ENCODE data around the gene SBK2.

DNA sequence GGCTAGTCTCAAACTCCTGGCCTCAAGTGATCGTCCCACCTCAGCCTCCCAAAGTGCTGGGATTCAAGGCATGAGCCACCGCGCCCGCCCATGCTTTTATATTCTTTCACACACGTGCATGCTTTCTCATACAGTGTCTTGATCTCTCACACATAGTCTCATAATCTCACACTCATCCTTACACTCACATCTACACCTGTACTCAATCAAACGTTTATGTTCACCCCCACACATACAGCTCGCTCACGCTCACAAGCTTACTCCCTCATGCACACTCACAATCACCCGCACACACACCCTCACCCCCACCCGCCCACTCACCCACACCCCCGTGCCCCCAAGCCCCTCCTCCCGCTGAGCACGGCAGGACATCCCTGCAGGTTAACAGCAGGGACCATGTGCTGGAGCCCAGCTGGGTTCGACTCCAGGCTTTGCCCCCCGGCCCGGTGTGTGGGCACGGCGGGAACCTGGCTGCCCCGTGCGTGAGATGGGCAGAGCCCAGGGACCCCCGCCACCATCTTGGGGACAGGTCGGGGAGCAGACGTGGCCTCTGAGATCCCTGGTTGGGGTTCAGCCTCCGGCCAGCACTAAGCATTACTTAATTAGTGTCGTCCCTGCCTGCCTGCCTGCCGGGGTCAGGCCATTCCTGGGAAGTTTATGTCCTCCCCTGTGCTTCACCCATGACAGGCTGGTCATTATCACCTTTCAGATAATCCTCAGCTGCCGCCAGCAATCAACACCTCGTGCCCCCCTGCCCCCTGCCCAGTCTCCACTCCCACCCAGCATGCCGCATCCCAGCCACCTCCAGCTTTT is 11.4 kb downstream of the SBK2 start:
- TF ChIP-seq EHMT2 (IDR thresholded peaks at IDR 0.05) (no peak), ZFP36 (IDR thresholded peaks at IDR 0.05; ENCODE audit: low read depth, low read length, partially characterized antibody) (no peak), RNF2 (IDR thresholded peaks at IDR 0.05) (no peak), POLR2A (conservative IDR thresholded peaks at IDR 0.05) (no peak), HMG20B (CRISPR knock-in tag; IDR thresholded peaks at IDR 0.05) (no peak), EZH2 (IDR thresholded peaks at IDR 0.05; ENCODE audit: borderline replicate concordance, low read depth, low read length) (no peak), NFRKB (IDR thresholded peaks at IDR 0.05; ENCODE audit: low read depth) (no peak), NR3C1 (CRISPR knock-in tag; IDR thresholded peaks at IDR 0.05) (no peak), BRCA1 (IDR thresholded peaks at IDR 0.05) (no peak), BRCA1 (CRISPR knock-in tag; IDR thresholded peaks at IDR 0.05) (no peak)
- TF ChIP-seq, protein P1, sequence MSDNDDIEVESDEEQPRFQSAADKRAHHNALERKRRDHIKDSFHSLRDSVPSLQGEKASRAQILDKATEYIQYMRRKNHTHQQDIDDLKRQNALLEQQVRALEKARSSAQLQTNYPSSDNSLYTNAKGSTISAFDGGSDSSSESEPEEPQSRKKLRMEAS (CRISPR knock-in tag; IDR thresholded peaks at IDR 0.05): no peak
- TF ChIP-seq, protein P2, sequence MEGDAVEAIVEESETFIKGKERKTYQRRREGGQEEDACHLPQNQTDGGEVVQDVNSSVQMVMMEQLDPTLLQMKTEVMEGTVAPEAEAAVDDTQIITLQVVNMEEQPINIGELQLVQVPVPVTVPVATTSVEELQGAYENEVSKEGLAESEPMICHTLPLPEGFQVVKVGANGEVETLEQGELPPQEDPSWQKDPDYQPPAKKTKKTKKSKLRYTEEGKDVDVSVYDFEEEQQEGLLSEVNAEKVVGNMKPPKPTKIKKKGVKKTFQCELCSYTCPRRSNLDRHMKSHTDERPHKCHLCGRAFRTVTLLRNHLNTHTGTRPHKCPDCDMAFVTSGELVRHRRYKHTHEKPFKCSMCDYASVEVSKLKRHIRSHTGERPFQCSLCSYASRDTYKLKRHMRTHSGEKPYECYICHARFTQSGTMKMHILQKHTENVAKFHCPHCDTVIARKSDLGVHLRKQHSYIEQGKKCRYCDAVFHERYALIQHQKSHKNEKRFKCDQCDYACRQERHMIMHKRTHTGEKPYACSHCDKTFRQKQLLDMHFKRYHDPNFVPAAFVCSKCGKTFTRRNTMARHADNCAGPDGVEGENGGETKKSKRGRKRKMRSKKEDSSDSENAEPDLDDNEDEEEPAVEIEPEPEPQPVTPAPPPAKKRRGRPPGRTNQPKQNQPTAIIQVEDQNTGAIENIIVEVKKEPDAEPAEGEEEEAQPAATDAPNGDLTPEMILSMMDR (IDR thresholded peaks at IDR 0.05 in 2 of 3, conservative IDR thresholded peaks at IDR 0.05 in 1 of 3; ENCODE audit: insufficient read depth in 2 of 3, low read depth in 1 of 3, low read length in 3 of 3): no peak
- TF ChIP-seq, protein P3, sequence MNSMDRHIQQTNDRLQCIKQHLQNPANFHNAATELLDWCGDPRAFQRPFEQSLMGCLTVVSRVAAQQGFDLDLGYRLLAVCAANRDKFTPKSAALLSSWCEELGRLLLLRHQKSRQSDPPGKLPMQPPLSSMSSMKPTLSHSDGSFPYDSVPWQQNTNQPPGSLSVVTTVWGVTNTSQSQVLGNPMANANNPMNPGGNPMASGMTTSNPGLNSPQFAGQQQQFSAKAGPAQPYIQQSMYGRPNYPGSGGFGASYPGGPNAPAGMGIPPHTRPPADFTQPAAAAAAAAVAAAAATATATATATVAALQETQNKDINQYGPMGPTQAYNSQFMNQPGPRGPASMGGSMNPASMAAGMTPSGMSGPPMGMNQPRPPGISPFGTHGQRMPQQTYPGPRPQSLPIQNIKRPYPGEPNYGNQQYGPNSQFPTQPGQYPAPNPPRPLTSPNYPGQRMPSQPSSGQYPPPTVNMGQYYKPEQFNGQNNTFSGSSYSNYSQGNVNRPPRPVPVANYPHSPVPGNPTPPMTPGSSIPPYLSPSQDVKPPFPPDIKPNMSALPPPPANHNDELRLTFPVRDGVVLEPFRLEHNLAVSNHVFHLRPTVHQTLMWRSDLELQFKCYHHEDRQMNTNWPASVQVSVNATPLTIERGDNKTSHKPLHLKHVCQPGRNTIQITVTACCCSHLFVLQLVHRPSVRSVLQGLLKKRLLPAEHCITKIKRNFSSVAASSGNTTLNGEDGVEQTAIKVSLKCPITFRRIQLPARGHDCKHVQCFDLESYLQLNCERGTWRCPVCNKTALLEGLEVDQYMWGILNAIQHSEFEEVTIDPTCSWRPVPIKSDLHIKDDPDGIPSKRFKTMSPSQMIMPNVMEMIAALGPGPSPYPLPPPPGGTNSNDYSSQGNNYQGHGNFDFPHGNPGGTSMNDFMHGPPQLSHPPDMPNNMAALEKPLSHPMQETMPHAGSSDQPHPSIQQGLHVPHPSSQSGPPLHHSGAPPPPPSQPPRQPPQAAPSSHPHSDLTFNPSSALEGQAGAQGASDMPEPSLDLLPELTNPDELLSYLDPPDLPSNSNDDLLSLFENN (IDR thresholded peaks at IDR 0.05; ENCODE audit: low read depth in 2 of 2, low read length in 2 of 2): no peak
